Measurements from ENCODE around the gene MCC.

DNA sequence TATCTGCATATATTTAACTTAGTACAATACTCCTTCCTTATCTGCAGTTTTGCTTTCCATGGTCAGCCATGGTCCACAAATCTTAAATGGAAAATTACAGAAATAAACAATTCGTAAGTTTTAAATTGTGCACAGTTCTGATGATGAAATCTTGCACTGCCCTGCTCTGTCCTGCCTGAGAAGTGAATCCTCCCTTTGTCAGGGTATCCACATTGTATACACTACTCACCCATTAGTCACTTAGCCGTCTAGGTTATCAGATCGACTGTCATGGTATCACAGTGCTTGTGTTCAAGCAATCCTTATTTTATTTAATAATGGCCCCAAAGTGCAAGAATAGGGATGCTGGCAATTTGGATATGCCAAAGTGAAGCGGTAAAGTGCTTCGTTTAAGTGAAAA lies 16.9 kb upstream of the MCC start:
- TF ChIP-seq POLR2A (IDR thresholded peaks at IDR 0.05): no peak
- TF ChIP-seq, protein P1, sequence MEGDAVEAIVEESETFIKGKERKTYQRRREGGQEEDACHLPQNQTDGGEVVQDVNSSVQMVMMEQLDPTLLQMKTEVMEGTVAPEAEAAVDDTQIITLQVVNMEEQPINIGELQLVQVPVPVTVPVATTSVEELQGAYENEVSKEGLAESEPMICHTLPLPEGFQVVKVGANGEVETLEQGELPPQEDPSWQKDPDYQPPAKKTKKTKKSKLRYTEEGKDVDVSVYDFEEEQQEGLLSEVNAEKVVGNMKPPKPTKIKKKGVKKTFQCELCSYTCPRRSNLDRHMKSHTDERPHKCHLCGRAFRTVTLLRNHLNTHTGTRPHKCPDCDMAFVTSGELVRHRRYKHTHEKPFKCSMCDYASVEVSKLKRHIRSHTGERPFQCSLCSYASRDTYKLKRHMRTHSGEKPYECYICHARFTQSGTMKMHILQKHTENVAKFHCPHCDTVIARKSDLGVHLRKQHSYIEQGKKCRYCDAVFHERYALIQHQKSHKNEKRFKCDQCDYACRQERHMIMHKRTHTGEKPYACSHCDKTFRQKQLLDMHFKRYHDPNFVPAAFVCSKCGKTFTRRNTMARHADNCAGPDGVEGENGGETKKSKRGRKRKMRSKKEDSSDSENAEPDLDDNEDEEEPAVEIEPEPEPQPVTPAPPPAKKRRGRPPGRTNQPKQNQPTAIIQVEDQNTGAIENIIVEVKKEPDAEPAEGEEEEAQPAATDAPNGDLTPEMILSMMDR (IDR thresholded peaks at IDR 0.05): no peak

Data from thyroid gland (tissue), 4 donors.